Measurements from ENCODE around the gene LDLRAP1.

The LDLRAP1 gene

GRCh38 chr1:25534410-25534788 lies 9.0 kb upstream of the LDLRAP1 start:
- Histone ChIP-seq H3K9ac (ENCODE audit: low read length) (no peak overlapping the region), H3K4me2 (ENCODE audit: low read depth, low read length, poor library complexity, severe bottlenecking) (no peak overlapping the region), H3K27me3 (ENCODE audit: low read length) (no peaks in the 10 kb centered on the region), H3K9me3 (ENCODE audit: insufficient read depth, low read length) (no peaks in the 10 kb centered on the region), H3K4me3 (ENCODE audit: insufficient read depth, low read length, poor library complexity, severe bottlenecking) (no peak overlapping the region), H3F3A (ENCODE audit: insufficient read depth) (no peaks in the 10 kb centered on the region), H3K36me3 (ENCODE audit: low read length) (no peaks in the 10 kb centered on the region), H3K79me2 (ENCODE audit: insufficient read depth, low read length) (no peaks in the 10 kb centered on the region), H3K9me2 (replicated peaks; ENCODE audit: insufficient read depth, low read length) (no peaks in the 10 kb centered on the region), H2AFZ (ENCODE audit: low read depth, low read length, severe bottlenecking) (no peak overlapping the region), H4K20me1 (ENCODE audit: low read depth, low read length) (no peaks in the 10 kb centered on the region), H3K27ac (ENCODE audit: low read depth, low read length) (no peak overlapping the region)
- TF ChIP-seq CTCF (IDR thresholded peaks at IDR 0.05; ENCODE audit: insufficient read depth, low read length, poor library complexity, severe bottlenecking) (no peak), EZH2phosphoT487 (conservative IDR thresholded peaks at IDR 0.05; ENCODE audit: low read length) (no peak)

GRCh38 chr1:25536124-25536523 lies 7.3 kb upstream of the LDLRAP1 start:
- no peak overlapping the region for H3K27ac ChIP-seq (ENCODE audit: low read depth, low read length)
- no peak overlapping the region for H3K9ac ChIP-seq (ENCODE audit: low read length)
- H4K20me1 ChIP-seq (ENCODE audit: low read depth, low read length) = no peaks in the 10 kb centered on the region
- no peak overlapping the region for H3K4me2 ChIP-seq (ENCODE audit: low read depth, low read length, poor library complexity, severe bottlenecking)
- no peaks in the 10 kb centered on the region for H3K79me2 ChIP-seq (ENCODE audit: insufficient read depth, low read length)
- H3K9me2 ChIP-seq (replicated peaks; ENCODE audit: insufficient read depth, low read length) = no peaks in the 10 kb centered on the region
- no peak overlapping the region for H3K4me3 ChIP-seq (ENCODE audit: insufficient read depth, low read length, poor library complexity, severe bottlenecking)
- H3K36me3 ChIP-seq (ENCODE audit: low read length) = no peaks in the 10 kb centered on the region
- TF ChIP-seq CTCF (IDR thresholded peaks at IDR 0.05; ENCODE audit: insufficient read depth, low read length, poor library complexity, severe bottlenecking) (no peak), EZH2phosphoT487 (conservative IDR thresholded peaks at IDR 0.05; ENCODE audit: low read length) (no peak)
- no peaks in the 10 kb centered on the region for H3K27me3 ChIP-seq (ENCODE audit: low read length)
- H2AFZ ChIP-seq (ENCODE audit: low read depth, low read length, severe bottlenecking) = no peak overlapping the region
- no peaks in the 10 kb centered on the region for H3K9me3 ChIP-seq (ENCODE audit: insufficient read depth, low read length)
- no peaks in the 10 kb centered on the region for H3F3A ChIP-seq (ENCODE audit: insufficient read depth)

- no peaks in the 10 kb centered on the region for H3K9me3 ChIP-seq (ENCODE audit: insufficient read depth, low read length)
- no peak overlapping the region for H3K4me3 ChIP-seq (ENCODE audit: insufficient read depth, low read length, poor library complexity, severe bottlenecking)
- H3K27me3 ChIP-seq (ENCODE audit: low read length) = no peaks in the 10 kb centered on the region
- no peak overlapping the region for H3K27ac ChIP-seq (ENCODE audit: low read depth, low read length)
- no peaks in the 10 kb centered on the region for H3K79me2 ChIP-seq (ENCODE audit: insufficient read depth, low read length)
- no peaks in the 10 kb centered on the region for H4K20me1 ChIP-seq (ENCODE audit: low read depth, low read length)
- H3K9ac ChIP-seq (ENCODE audit: low read length) = no peak overlapping the region
- no peaks in the 10 kb centered on the region for H3F3A ChIP-seq (ENCODE audit: insufficient read depth)
- no peaks in the 10 kb centered on the region for H3K36me3 ChIP-seq (ENCODE audit: low read length)
- H3K9me2 ChIP-seq (replicated peaks; ENCODE audit: insufficient read depth, low read length) = no peaks in the 10 kb centered on the region
- no peak overlapping the region for H2AFZ ChIP-seq (ENCODE audit: low read depth, low read length, severe bottlenecking)
- TF ChIP-seq CTCF (IDR thresholded peaks at IDR 0.05; ENCODE audit: insufficient read depth, low read length, poor library complexity, severe bottlenecking) (no peak), EZH2phosphoT487 (conservative IDR thresholded peaks at IDR 0.05; ENCODE audit: low read length) (no peak)
- no peak overlapping the region for H3K4me2 ChIP-seq (ENCODE audit: low read depth, low read length, poor library complexity, severe bottlenecking)
These were observed 6.1 kb upstream of the LDLRAP1 start for GRCh38 chr1:25537153-25537831.
